Fibroblast of upper back skin (primary cell): ENCODE data around the gene EP400.
A peak's percentile ranks its signal among the peaks of the same experiment; 100 is the strongest.

ENCODE experiments used
- DNase-seq: peaks from one replicate; pipeline ENCODE4 v3.0.0-alpha.2; 2013

Gene EP400

DNA sequence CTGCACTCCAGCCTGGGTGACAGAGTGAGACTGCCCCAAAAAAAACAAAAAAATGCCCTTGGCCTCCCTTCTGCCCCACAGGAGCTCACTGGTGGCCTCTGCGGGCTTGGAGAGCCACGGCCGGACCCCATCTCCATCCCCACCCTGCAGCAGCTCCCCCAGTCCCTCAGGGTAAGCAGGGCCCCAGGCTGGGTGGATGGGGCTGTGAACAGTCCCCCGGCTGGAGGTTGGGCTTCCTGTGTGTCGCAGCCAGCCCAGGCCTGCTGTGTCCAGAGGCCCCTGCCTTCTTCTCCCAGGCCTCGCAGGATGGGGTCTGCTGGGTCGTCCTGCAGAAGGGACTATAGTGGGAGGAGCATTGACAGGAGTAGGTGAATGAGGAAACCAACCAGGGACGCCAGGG lies 36.1 kb upstream of the EP400 start:
- no peak for DNase-seq

GRCh38 chr12:131914179-131914702 lies 35.5 kb upstream of the EP400 start:
- DNase-seq: no peak

GRCh38 chr12:131915000-131915689 lies 34.6 kb upstream of the EP400 start:
- no peak for DNase-seq

- DNase-seq: no peak
Observed at GRCh38 chr12:131915823-131916222, 33.9 kb upstream of the EP400 start.

DNA sequence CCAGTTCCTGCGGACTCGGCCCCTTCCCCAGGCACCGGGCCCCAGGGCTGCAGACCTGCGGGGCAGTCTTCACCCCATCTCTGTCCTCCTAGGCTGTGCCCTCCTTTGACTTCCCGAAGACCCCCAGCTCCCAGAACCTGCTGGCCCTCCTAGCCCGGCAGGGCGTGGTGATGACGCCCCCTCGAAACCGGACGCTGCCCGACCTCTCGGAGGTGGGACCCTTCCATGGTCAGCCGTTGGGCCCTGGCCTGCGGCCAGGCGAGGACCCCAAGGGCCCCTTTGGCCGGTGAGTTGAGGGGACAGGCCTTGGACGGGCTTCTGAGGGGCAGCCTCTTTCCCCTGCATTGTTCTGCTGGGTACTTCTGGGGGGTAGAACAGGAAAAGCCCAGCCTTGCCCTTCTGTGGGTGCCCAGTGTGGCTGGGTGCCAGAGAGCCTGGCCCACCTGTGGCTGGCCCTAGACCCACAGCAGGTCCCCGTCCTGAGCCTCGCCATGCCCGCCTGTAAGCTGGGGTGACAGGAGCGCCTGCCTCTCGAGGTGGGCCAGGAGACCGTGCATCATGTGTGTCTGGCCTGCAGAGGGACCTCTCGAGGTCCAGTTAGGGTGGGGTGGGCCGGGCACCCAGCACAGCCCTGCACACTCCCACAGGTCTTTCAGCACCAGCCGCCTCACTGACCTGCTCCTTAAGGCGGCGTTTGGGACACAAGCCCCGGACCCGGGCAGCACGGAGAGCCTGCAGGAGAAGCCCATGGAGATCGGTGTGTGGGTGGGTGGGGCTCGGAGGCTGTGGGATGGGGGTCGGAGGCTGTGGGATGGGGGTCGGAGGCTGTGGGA lies 33.2 kb upstream of the EP400 start:
- no peak for DNase-seq

GRCh38 chr12:131917139-131917710 lies 32.5 kb upstream of the EP400 start:
- DNase-seq: no peak

DNA sequence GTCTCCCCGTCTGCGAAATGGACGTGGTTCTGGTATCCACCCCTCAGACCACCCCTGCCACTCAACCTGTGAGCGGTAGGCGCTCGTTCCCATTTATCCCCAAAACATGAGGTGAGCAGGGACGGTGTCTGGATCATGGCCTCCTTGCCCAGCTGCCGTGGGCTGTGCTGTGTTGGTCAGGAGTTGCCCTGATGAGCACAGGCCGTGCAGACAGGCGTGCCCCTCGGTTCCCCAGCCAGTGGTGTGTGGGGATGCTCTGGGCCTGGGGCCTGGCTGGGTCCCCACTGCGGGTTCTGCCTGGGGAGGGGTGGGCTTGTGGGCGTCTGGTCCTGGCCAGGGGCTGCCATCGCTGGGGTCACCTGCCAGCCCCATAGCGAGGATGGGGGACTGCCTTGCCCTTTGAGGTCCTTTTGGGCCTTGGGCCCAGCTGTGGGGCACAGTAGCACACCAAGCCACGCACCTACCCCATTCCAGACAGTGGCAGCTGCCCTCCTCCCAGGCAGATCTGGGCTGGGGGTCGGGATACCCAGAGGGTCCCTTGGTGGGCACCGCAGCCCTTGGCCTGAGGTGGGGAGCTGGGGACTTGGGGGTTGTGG lies 31.9 kb upstream of the EP400 start:
- DNase-seq: no peak

GRCh38 chr12:131918311-131919050 lies 31.3 kb upstream of the EP400 start:
- DNase-seq: no peak

- no peak for DNase-seq
Observed at GRCh38 chr12:131919051-131919347, 30.7 kb upstream of the EP400 start.

DNA sequence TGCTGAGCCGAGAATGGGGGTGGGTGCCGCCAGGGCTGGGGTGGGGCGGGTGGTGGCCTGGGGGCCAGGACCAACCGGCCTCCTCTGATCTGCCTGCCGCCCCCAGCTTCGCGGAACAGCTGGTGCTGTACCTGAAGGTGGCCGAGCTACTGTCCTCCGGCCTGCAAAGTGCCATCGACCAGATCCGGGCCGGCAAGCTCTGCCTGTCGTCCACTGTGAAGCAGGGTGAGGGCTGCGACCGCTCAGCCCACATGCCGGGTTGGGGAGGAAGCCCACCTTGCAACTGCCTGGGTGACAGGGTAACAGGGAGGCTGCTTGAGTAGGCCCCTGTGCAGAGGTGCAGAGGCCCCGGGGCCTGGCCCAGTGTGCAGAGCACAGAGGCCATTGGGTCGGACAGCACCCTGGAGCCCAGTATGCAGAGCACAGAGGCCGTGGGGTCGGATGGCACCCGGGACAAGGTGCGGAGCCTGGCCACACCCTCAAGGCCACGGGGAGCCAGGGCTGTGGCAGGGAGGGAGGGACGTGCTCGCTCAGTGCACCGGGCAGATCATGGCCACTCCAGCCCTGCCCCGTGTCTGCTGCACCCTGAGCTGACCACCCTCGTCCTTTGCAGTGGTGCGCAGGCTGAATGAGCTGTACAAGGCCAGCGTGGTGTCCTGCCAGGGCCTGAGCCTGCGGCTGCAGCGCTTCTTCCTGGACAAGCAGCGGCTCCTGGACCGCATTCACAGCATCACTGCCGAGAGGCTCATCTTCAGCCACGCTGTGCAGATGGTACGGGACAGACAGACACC lies 30.2 kb upstream of the EP400 start:
- no peak for DNase-seq

GRCh38 chr12:131920157-131920508 lies 29.6 kb upstream of the EP400 start:
- no peak for DNase-seq

GRCh38 chr12:131920902-131921840 lies 28.6 kb upstream of the EP400 start:
- no peak for DNase-seq

GRCh38 chr12:131921866-131922769 lies 27.6 kb upstream of the EP400 start:
- DNase-seq: no peak

DNA sequence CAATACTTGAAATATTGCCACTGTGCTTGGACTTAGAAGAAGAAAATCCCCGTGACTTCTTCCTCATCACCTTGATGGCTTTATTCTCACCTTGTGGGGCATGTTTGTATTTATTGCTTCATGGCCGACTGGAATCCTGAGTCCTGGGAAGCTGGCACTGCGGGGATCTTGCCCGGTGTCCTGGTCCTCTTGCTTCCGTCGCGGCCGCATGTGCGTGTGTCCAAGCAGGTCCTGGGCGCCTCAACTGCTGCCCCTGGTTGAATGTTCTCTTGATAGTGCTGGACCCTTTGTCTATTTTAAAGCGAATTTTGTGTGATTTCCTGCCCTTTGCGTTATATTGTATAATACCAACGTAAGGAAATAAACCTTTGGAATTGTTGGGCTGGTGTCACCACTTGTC lies 27.0 kb upstream of the EP400 start:
- no peak for DNase-seq

DNA sequence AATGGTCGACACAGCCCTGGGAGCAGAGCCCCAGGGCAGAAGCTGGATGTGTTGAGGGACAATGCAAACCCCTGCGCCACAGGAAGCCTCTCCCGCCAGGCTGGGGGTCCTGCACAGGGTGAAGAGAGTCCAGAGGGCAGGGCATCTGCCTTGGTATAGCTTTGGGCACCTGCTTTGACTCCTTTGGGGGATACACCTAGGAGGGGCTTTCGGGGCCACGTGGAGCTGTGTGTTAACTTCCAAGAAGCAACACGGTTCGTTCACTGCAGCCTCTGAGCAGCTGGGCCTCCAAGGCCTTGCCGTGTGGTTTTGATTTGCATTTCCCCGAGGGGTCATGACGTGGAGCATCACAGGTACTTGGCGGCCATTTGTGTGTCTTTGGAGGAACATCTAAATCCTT lies 26.5 kb upstream of the EP400 start:
- no peak for DNase-seq

GRCh38 chr12:131927110-131928079 lies 22.3 kb upstream of the EP400 start:
- no peak for DNase-seq

DNA sequence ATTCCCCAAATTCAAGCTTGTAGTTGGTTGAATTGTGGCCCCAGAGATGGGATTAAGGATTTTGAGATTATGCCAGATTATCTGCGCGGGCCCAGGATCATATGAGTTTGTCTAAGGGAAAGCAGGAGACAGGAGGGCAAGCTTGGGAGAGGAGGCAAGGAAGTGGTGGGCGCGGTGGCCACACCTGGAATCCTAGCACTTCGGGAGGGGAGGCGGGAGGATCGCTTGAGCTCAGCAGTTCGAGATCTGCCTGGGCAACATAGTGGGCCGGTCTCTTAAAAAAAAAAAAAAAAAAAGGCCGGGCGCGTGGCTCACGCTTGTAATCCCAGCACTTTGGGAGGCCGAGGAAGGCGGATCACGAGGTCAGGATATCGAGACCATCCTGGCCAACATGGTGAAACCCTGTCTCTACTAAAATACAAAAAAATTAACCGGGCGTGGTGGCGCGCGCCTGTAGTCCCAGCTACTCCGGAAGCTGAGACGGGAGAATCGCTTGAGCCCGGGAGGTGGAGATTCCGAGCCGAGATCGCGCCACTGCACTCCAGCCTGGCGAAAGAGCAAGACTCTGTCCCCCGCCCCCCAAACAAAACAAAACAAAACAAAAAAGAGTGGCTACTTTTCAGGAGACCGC lies 21.5 kb upstream of the EP400 start:
- peak; percentile 20 for DNase-seq
